GM18507 (cell line): ENCODE data around the gene CCDC102B.
"Not testable (repeated sequence)": the region's sequence is repeated elsewhere in the genome, so short reads cannot be mapped to it uniquely, and the experiment has no call there.

Source experiments
- DNase-seq: peaks from one replicate; pipeline ENCODE4 v3.0.0; 2011; ENCODE audit warnings: low read depth; ENCODE audit not compliant: insufficient read length; ENCODE audit errors: extremely low spot score
- FAIRE-seq: peaks from 2 replicates; lab custom pipeline; 2011; peaks lifted over from hg19 to GRCh38; lab: Jason Lieb, UNC

CCDC102B gene

GRCh38 chr18:68874361-68874760 is 76.5 kb downstream of the CCDC102B start:
- FAIRE-seq: no peak
- DNase-seq: no peak

- FAIRE-seq: not testable (repeated sequence)
These were observed 82.1 kb downstream of the CCDC102B start for GRCh38 chr18:68879947-68880346.

GRCh38 chr18:68887410-68887809 is 89.5 kb downstream of the CCDC102B start:
- no peak for FAIRE-seq
- DNase-seq: no peak

More at GRCh38 chr18:68879947-68880346, 82.1 kb downstream of the CCDC102B start:
- not testable (repeated sequence) for DNase-seq

GRCh38 chr18:68893354-68893753 is 95.5 kb downstream of the CCDC102B start:
- FAIRE-seq (no peak), DNase-seq (no peak)

- DNase-seq (no peak), FAIRE-seq (no peak)
These were observed 99.4 kb downstream of the CCDC102B start for GRCh38 chr18:68897286-68897685.

- FAIRE-seq (no peak), DNase-seq (no peak)
These were observed 111.7 kb downstream of the CCDC102B start for GRCh38 chr18:68909579-68909978.

- FAIRE-seq: no peak
- DNase-seq: no peak
These were observed 117.2 kb downstream of the CCDC102B start for GRCh38 chr18:68915061-68915460.

GRCh38 chr18:68916734-68917133 is 118.9 kb downstream of the CCDC102B start:
- DNase-seq (no peak), FAIRE-seq (no peak)

- DNase-seq: no peak
- FAIRE-seq: no peak
These were observed 120.3 kb downstream of the CCDC102B start for GRCh38 chr18:68918216-68918615.

GRCh38 chr18:68919900-68920299 is 122.0 kb downstream of the CCDC102B start:
- FAIRE-seq (no peak), DNase-seq (no peak)

- no peak for FAIRE-seq
- no peak for DNase-seq
These were observed 124.5 kb downstream of the CCDC102B start for GRCh38 chr18:68922392-68922791.

GRCh38 chr18:68925268-68925667 is 127.4 kb downstream of the CCDC102B start:
- FAIRE-seq (peak; percentile 36), DNase-seq (peak; percentile 1)

GRCh38 chr18:68928762-68929675 is 131.1 kb downstream of the CCDC102B start:
- no peak for FAIRE-seq
- no peak for DNase-seq

GRCh38 chr18:68935686-68936085 is 137.8 kb downstream of the CCDC102B start:
- DNase-seq: no peak
- FAIRE-seq: no peak

- FAIRE-seq (peak; percentile 44), DNase-seq (no peak)
These were observed 139.2 kb downstream of the CCDC102B start for GRCh38 chr18:68937029-68937599.

- no peak for DNase-seq
- FAIRE-seq: no peak
These were observed 142.2 kb downstream of the CCDC102B start for GRCh38 chr18:68940039-68940438.

- DNase-seq: no peak
- no peak for FAIRE-seq
These were observed 142.9 kb downstream of the CCDC102B start for GRCh38 chr18:68940754-68941153.

GRCh38 chr18:68942230-68942629 is 144.3 kb downstream of the CCDC102B start:
- no peak for FAIRE-seq
- DNase-seq: no peak

- not testable (repeated sequence) for DNase-seq, FAIRE-seq
These were observed 146.0 kb downstream of the CCDC102B start for GRCh38 chr18:68943861-68944260.

GRCh38 chr18:68944330-68944729 is 146.4 kb downstream of the CCDC102B start:
- DNase-seq: no peak
- no peak for FAIRE-seq

GRCh38 chr18:68944826-68945225 is 146.9 kb downstream of the CCDC102B start:
- DNase-seq (no peak), FAIRE-seq (peak; percentile 74)
